ENCODE data around the gene CD247. TPM values are rescaled to one million over a fixed set of nuclear protein-coding genes. Genes with fewer than 3 reads are reported as not detected.
A peak's percentile ranks its signal among the peaks of the same experiment; 100 is the strongest.

CD247 gene
- total RNA-seq, 1 experiment from 2014 or later, result 1.4 TPM

DNA sequence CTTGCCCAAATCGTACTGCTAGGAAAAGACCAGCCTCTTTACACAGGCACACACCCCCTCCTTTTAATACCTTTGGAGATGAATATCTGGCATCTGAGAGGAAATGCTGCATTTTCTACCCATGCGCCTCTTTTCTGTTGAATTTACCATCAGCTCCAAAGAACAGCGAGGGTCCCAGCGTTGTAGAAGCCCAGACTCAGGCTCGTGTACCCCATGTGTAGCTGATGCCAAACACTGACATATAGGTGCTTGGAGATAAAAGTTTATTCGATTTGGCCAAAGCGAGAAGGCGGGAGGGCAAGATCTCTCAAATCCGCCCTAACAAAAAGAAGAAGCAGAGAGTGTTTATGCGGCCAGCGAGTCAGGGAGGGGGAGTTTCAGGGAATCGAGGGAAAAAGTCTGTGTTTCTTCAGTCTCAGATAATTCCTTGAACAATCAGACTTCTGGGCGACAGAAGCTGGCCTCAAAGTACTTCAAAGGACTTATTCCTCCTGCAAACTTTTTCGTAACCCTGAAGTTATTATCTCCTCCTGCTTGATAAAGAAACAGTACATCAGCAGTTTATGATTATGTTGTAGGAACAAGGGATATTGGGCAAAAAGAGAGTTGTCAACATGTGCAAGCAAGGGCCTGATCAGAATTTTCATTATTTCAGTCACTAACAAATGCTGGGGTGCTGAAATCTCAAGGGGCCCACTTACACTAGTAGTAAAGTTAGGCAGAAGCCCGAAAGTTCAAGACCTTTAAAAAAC lies 35.9 kb upstream of the CD247 start:
- no peaks in the 10 kb centered on the region for H3K27me3 ChIP-seq (replicated peaks; ENCODE audit: insufficient read depth, low read depth, low read length, poor library complexity)
- no peak overlapping the region for H3K27ac ChIP-seq (ENCODE audit: low read depth, low read length, poor library complexity, severe bottlenecking)
- ChIA-PET POLR2A (ENCODE audit: low non-redundant PET) (interaction anchor here (0.8 kb wide), 1 partner anchor 326 kb away, joined by 9 read pairs; no protein-coding TSS in a partner anchor), CTCF (interaction anchor here (0.7 kb wide), 1 partner anchor 134 kb away, joined by 3 read pairs; no protein-coding TSS in a partner anchor)
- no TSS peak for BruUV-seq (replicated peaks)
- H3K4me3 ChIP-seq (ENCODE audit: low read depth, low read length, poor library complexity, severe bottlenecking), result peak overlapping the region; percentile 60
- intact Hi-C loops (cut with micrococcal nuclease; ENCODE audit: unreplicated experiment), result no loop called here
- no peaks in the 10 kb centered on the region for H3K9me3 ChIP-seq (ENCODE audit: low read depth, low read length, poor library complexity, severe bottlenecking)
- no peaks in the 10 kb centered on the region for H3K36me3 ChIP-seq (ENCODE audit: insufficient read depth, low read length, poor library complexity, severe bottlenecking)
- peaks cover 10% of the 10 kb centered on the region for H3K4me1 ChIP-seq (ENCODE audit: insufficient read depth, low read length, poor library complexity, severe bottlenecking)
- no peak for DNase-seq (ENCODE audit: low spot score)
- TF ChIP-seq, protein P1, sequence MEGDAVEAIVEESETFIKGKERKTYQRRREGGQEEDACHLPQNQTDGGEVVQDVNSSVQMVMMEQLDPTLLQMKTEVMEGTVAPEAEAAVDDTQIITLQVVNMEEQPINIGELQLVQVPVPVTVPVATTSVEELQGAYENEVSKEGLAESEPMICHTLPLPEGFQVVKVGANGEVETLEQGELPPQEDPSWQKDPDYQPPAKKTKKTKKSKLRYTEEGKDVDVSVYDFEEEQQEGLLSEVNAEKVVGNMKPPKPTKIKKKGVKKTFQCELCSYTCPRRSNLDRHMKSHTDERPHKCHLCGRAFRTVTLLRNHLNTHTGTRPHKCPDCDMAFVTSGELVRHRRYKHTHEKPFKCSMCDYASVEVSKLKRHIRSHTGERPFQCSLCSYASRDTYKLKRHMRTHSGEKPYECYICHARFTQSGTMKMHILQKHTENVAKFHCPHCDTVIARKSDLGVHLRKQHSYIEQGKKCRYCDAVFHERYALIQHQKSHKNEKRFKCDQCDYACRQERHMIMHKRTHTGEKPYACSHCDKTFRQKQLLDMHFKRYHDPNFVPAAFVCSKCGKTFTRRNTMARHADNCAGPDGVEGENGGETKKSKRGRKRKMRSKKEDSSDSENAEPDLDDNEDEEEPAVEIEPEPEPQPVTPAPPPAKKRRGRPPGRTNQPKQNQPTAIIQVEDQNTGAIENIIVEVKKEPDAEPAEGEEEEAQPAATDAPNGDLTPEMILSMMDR (conservative IDR thresholded peaks at IDR 0.05; ENCODE audit: low read depth, low read length), result no peak
- no peak for TF ChIP-seq EZH2 (IDR thresholded peaks at IDR 0.05; ENCODE audit: borderline replicate concordance, low read depth, low read length, poor library complexity, severe bottlenecking)

DNA sequence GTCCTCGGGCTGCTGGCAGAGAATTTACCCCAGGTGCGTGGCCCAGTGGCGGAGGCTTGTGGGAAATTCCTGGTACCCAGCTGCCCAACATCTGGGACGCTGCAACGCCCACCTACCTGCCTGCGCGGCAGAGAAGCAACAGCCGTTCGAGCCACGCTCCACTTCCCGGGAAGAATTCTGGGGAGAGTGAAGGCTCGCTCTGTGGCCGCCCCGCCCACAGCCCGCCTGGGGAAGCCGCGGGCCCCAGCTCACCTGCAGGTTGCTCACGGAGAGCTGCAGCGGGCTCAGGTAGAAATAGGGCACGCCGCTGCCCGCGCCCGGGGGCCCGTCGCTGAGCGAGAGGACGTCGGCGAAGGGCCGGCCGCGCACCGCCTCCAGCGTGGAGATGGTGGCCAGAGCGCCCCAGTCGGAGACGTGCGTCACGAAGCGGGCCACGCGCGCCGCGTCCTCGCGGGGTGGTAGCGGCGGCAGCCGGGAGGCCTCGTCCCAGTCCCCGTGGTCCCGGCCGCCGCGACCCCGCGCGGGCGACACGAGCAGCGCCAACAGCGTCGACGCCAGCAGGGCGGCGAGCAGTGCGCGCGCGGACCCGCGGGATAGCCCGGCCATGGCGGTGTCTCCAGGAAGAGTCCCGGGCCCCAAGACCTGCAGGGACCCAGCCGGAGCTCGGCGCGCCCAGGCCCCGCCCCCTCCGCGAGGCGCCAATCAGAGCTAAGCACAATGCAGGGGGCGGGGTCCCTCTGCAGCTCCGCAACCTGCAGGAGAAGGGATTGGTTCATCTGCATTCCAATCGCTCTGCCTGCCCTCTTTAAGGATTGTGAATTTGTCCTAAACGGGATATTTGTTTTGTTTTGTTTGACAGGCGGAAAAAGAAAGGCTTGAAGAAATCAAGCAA lies 35.1 kb upstream of the CD247 start, which contains the start of gene CREG1:
Gene CREG1 (minus strand): TSS at position 627 of the 892 bp plus-strand sequence.
- H3K36me3 ChIP-seq (ENCODE audit: insufficient read depth, low read length, poor library complexity, severe bottlenecking), result no peaks in the 10 kb centered on the region
- H3K4me1 ChIP-seq (ENCODE audit: insufficient read depth, low read length, poor library complexity, severe bottlenecking), result peaks cover 10% of the 10 kb centered on the region
- TF ChIP-seq, protein P1 (conservative IDR thresholded peaks at IDR 0.05; ENCODE audit: low read depth, low read length), result no peak
- TF ChIP-seq EZH2 (IDR thresholded peaks at IDR 0.05; ENCODE audit: borderline replicate concordance, low read depth, low read length, poor library complexity, severe bottlenecking), result no peak
- no TSS peak for BruUV-seq (replicated peaks)
- intact Hi-C loops (cut with micrococcal nuclease; ENCODE audit: unreplicated experiment), result no loop called here
- H3K9me3 ChIP-seq (ENCODE audit: low read depth, low read length, poor library complexity, severe bottlenecking), result no peaks in the 10 kb centered on the region
- peak within 1 kb of the TSS; percentile 60 for H3K4me3 ChIP-seq (ENCODE audit: low read depth, low read length, poor library complexity, severe bottlenecking)
- no peaks in the 10 kb centered on the region for H3K27me3 ChIP-seq (replicated peaks; ENCODE audit: insufficient read depth, low read depth, low read length, poor library complexity)
- ChIA-PET POLR2A (ENCODE audit: low non-redundant PET) (interaction anchor here (0.8 kb wide), 1 partner anchor 325 kb away, joined by 9 read pairs; no protein-coding TSS in a partner anchor), CTCF (interaction anchor here (0.7 kb wide), 1 partner anchor 135 kb away, joined by 3 read pairs; no protein-coding TSS in a partner anchor)
- H3K27ac ChIP-seq (ENCODE audit: low read depth, low read length, poor library complexity, severe bottlenecking), result no peak within 1 kb of the TSS
- peak; percentile 96 for DNase-seq (ENCODE audit: low spot score)

DNA sequence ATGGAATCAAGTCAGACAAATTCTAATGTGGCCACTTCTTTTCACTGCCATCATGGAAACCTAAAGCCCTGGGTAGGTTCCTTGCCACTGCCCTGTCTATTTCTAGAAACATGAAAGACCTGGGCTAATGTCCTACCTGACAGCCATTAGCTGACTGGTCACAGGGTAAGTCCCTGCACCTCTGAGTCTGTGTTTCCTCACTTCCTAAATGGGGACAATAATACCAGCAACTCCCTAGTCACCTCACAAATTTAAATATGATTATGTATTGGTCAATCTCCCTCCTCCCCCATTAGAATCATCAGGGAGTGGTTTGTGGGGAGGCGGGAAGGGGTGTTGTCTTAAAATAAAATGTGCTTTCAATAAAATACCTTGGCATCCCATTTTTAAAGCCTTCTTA lies 33.0 kb upstream of the CD247 start:
- Histone ChIP-seq H3K4me3 (ENCODE audit: low read depth, low read length, poor library complexity, severe bottlenecking) (no peak overlapping the region), H3K27ac (ENCODE audit: low read depth, low read length, poor library complexity, severe bottlenecking) (no peak overlapping the region), H3K36me3 (ENCODE audit: insufficient read depth, low read length, poor library complexity, severe bottlenecking) (no peaks in the 10 kb centered on the region), H3K27me3 (replicated peaks; ENCODE audit: insufficient read depth, low read depth, low read length, poor library complexity) (no peaks in the 10 kb centered on the region), H3K4me1 (ENCODE audit: insufficient read depth, low read length, poor library complexity, severe bottlenecking) (peaks cover 10% of the 10 kb centered on the region), H3K9me3 (ENCODE audit: low read depth, low read length, poor library complexity, severe bottlenecking) (no peaks in the 10 kb centered on the region)
- POLR2A ChIA-PET (ENCODE audit: low non-redundant PET), result no interaction called here
- intact Hi-C loops (cut with micrococcal nuclease; ENCODE audit: unreplicated experiment), result no loop called here
- TF ChIP-seq, protein P1 (conservative IDR thresholded peaks at IDR 0.05; ENCODE audit: low read depth, low read length), result no peak
- DNase-seq (ENCODE audit: low spot score), result no peak
- BruUV-seq (replicated peaks), result no TSS peak
- CTCF ChIA-PET, result no interaction called here
